OCI-LY1 (cell line): ENCODE results near the gene ATP5PO.

Source experiments
- H2AFZ ChIP-seq: fragments of 200-600 bp; sonication (generic), shearing (Covaris generic); 2 replicates; pipeline ENCODE4 v1.6.0; 2014; ENCODE audit warnings: antibody characterized with exemption, mild to moderate bottlenecking, low read length
- H3F3A ChIP-seq: fragments of 200-600 bp; sonication (generic), shearing (Covaris generic); 2 replicates; pipeline ENCODE4 v1.6.0; 2014; ENCODE audit warnings: mild to moderate bottlenecking, antibody characterized with exemption, low read length, moderate library complexity; ENCODE audit not compliant: insufficient read depth
- H3K27ac ChIP-seq: fragments of 200-600 bp; sonication (generic); 2 replicates; pipeline ENCODE4 v1.5.1; 2014; ENCODE audit warnings: low read length, mixed run types, mild to moderate bottlenecking, low read depth; ENCODE audit not compliant: poor library complexity, severe bottlenecking
- H3K27me3 ChIP-seq: fragments of 200-600 bp; sonication (generic); 2 replicates; pipeline ENCODE4 v1.6.0; 2014; ENCODE audit warnings: antibody characterized with exemption, mild to moderate bottlenecking, low read length, moderate library complexity; ENCODE audit not compliant: insufficient read depth
- H3K36me3 ChIP-seq: fragments of 200-600 bp; sonication (generic); 2 replicates; pipeline ENCODE4 v1.6.1; 2014; ENCODE audit warnings: mild to moderate bottlenecking, antibody characterized with exemption, low read length, moderate library complexity, mixed read lengths; ENCODE audit not compliant: insufficient read depth
- H3K4me1 ChIP-seq: fragments of 200-600 bp; sonication (generic); 2 replicates; pipeline ENCODE4 v1.5.1; 2014; ENCODE audit warnings: mild to moderate bottlenecking, low read length, moderate library complexity; ENCODE audit not compliant: insufficient read depth, severe bottlenecking
- H3K4me2 ChIP-seq: fragments of 200-600 bp; sonication (generic), shearing (Covaris generic); 2 replicates; pipeline ENCODE4 v1.6.1; 2014; ENCODE audit warnings: low read length
- H3K4me3 ChIP-seq: fragments of 200-600 bp; sonication (generic); 2 replicates; pipeline ENCODE4 v1.5.1; 2014; ENCODE audit warnings: low read length, low read depth, mild to moderate bottlenecking, mixed read lengths; ENCODE audit not compliant: poor library complexity, severe bottlenecking
- H3K79me2 ChIP-seq: fragments of 200-600 bp; shearing (Covaris generic); 2 replicates; pipeline ENCODE4 v1.6.1; 2016; ENCODE audit warnings: mixed run types, low read length, mixed read lengths; ENCODE audit not compliant: insufficient read depth
- H3K9ac ChIP-seq: fragments of 200-600 bp; sonication (generic), shearing (Covaris generic); 2 replicates; pipeline ENCODE4 v1.6.1; 2014; ENCODE audit warnings: mild to moderate bottlenecking, low read length, mixed read lengths
- H3K9me2 ChIP-seq: fragments of 200-600 bp; sonication (generic), shearing (Covaris generic); 2 replicates; pipeline ENCODE4 v1.6.1; 2014; ENCODE audit warnings: low read depth, mild to moderate bottlenecking, low read length, mixed read lengths
- H3K9me3 ChIP-seq: fragments of 200-600 bp; shearing (Covaris generic); 2 replicates; pipeline ENCODE4 v1.6.1; 2014; ENCODE audit warnings: low read length, mixed read lengths
- H4K20me1 ChIP-seq: fragments of 200-600 bp; sonication (generic), shearing (Covaris generic); 2 replicates; pipeline ENCODE4 v1.6.0; 2016; ENCODE audit warnings: mild to moderate bottlenecking, low read length; ENCODE audit not compliant: insufficient read depth
- EZH2 ChIP-seq: fragments of 200-600 bp; sonication (generic), shearing (Covaris generic); IDR thresholded peaks from 2 replicates; pipeline ENCODE4 v1.8.0; 2017; ENCODE audit warnings: borderline replicate concordance, mixed run types, mild to moderate bottlenecking, antibody characterized with exemption, low read length, moderate library complexity, mixed read lengths
- TF ChIP-seq, protein P1 (sequence below): fragments of 200-600 bp; sonication (generic), shearing (Covaris generic); IDR thresholded peaks from 2 replicates; pipeline ENCODE4 v1.5.1; 2017; ENCODE audit warnings: mild to moderate bottlenecking, antibody characterized with exemption, low read length, moderate library complexity, mixed read lengths

ATP5PO gene

DNA sequence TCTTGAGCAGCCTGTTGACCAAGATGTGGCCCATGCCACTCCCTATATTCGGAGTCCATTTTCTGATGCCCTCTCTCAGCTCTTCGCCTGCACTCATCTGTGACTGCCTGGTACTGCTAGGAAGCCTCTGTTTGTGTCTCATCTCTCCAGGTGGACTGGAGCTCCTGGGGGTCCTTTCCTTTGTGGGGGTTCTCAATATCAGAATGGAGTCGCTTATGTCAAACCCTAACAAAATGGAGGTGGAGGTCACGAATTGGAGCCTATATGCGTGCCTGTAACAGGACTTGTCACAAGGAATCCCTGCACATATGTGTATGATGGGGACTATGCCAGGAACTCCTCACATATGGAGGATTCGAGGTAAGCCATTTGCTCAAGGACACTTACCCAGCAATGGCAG, 46.7 kb upstream of the ATP5PO start:
- Histone ChIP-seq H3K4me3 (no peak overlapping the region), H3K9ac (no peak overlapping the region), H3K79me2 (no peaks in the 10 kb centered on the region), H3K4me2 (no peak overlapping the region), H3F3A (no peaks in the 10 kb centered on the region), H3K4me1 (peaks cover 2% of the 10 kb centered on the region), H3K36me3 (no peaks in the 10 kb centered on the region), H3K9me3 (no peaks in the 10 kb centered on the region), H4K20me1 (no peaks in the 10 kb centered on the region), H3K27ac (no peak overlapping the region), H2AFZ (no peak overlapping the region), H3K9me2 (no peaks in the 10 kb centered on the region), H3K27me3 (no peaks in the 10 kb centered on the region)
- no peak for TF ChIP-seq EZH2
- TF ChIP-seq, protein P1, sequence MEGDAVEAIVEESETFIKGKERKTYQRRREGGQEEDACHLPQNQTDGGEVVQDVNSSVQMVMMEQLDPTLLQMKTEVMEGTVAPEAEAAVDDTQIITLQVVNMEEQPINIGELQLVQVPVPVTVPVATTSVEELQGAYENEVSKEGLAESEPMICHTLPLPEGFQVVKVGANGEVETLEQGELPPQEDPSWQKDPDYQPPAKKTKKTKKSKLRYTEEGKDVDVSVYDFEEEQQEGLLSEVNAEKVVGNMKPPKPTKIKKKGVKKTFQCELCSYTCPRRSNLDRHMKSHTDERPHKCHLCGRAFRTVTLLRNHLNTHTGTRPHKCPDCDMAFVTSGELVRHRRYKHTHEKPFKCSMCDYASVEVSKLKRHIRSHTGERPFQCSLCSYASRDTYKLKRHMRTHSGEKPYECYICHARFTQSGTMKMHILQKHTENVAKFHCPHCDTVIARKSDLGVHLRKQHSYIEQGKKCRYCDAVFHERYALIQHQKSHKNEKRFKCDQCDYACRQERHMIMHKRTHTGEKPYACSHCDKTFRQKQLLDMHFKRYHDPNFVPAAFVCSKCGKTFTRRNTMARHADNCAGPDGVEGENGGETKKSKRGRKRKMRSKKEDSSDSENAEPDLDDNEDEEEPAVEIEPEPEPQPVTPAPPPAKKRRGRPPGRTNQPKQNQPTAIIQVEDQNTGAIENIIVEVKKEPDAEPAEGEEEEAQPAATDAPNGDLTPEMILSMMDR = no peak

DNA sequence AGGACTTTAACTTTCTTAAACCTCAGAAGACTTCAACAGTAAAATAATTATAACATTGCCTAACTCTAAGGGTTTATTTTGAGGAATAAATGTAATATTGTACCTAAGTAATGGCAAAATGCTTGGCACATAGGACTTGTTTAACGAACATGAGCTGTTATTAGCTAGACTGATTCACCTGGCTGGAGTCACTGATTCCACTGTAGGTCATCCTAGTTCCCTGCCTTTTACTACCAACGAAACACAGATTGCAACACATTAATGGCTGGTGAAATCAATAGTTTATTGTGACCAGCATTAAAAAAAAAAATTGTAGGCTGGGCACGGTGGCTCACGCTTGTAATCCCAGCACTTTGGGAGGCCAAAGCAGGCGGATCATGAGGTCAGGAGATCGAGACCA, 45.5 kb upstream of the ATP5PO start:
- Histone ChIP-seq H2AFZ (no peak overlapping the region), H3K36me3 (no peaks in the 10 kb centered on the region), H3K4me3 (no peak overlapping the region), H3K9me3 (no peaks in the 10 kb centered on the region), H3K9ac (no peak overlapping the region), H3K9me2 (no peaks in the 10 kb centered on the region), H3K27ac (no peak overlapping the region), H3K27me3 (no peaks in the 10 kb centered on the region), H4K20me1 (no peaks in the 10 kb centered on the region), H3K4me1 (no peaks in the 10 kb centered on the region), H3K4me2 (no peak overlapping the region), H3K79me2 (no peaks in the 10 kb centered on the region), H3F3A (no peaks in the 10 kb centered on the region)
- TF ChIP-seq, protein P1 = no peak
- no peak for TF ChIP-seq EZH2

GRCh38 chr21:33959680-33960079, 44.1 kb upstream of the ATP5PO start:
- Histone ChIP-seq H3K4me1 (no peaks in the 10 kb centered on the region), H3F3A (no peaks in the 10 kb centered on the region), H3K36me3 (no peaks in the 10 kb centered on the region), H3K9ac (no peak overlapping the region), H3K27me3 (no peaks in the 10 kb centered on the region), H3K4me2 (no peak overlapping the region), H3K79me2 (no peaks in the 10 kb centered on the region), H3K4me3 (no peak overlapping the region), H3K9me3 (no peaks in the 10 kb centered on the region), H2AFZ (no peak overlapping the region), H3K9me2 (no peaks in the 10 kb centered on the region), H3K27ac (no peak overlapping the region), H4K20me1 (no peaks in the 10 kb centered on the region)
- TF ChIP-seq, protein P1 = no peak
- no peak for TF ChIP-seq EZH2
